ENCODE data around the gene SMG6. TPM values are rescaled to one million over a fixed set of nuclear protein-coding genes. Genes with fewer than 3 reads are reported as not detected.

SMG6 gene
- total RNA-seq, 1 experiment from 2014 or later: 28.6 TPM

DNA sequence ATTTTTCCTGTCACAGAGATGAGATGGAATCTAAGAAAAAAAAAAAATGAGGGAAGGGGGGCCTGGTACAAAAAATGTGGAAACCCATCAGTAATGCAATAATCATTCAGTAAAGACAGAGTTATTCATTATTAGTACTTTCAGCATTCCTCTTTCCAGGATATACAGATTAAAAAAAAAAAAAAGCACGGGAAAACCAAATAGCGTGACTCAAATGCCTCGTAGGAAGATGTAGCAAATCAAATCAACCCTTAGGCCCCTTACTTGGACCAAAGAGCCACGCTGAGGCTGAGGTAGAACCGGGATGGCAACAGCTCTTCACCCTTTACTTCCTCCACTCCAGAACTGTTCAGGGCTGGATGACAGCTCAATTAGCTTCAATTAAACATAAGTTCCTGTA, 52.5 kb downstream of the SMG6 start:
- Histone ChIP-seq H4K5ac (ENCODE audit: insufficient read length, low read depth, low read length) (no peak overlapping the region), H3K9me3 (ENCODE audit: control insufficient read depth, low read depth, low read length) (no peaks in the 10 kb centered on the region), H4K8ac (replicated peaks; ENCODE audit: insufficient read length, low read depth, low read length) (no peak overlapping the region), H2BK120ac (ENCODE audit: low read depth, low read length, poor library complexity, severe bottlenecking) (no peak overlapping the region), H3K18ac (ENCODE audit: insufficient read length, low read depth, low read length) (no peak overlapping the region), H3K14ac (ENCODE audit: insufficient read depth, low read length) (no peak overlapping the region), H2BK20ac (ENCODE audit: low read depth, low read length, poor library complexity, severe bottlenecking) (no peak overlapping the region), H2BK5ac (ENCODE audit: insufficient read length, low read length) (no peak overlapping the region), H4K91ac (ENCODE audit: insufficient read length, low read depth, low read length) (no peak overlapping the region), H3T11ph (ENCODE audit: low read length) (no peak overlapping the region), H3K23me2 (ENCODE audit: insufficient read length, low read depth, low read length, poor library complexity, severe bottlenecking) (no peaks in the 10 kb centered on the region), H2BK15ac (ENCODE audit: low read depth, low read length) (no peak overlapping the region), H3K27me3 (ENCODE audit: insufficient read depth, low read length) (no peaks in the 10 kb centered on the region), H3K4me2 (ENCODE audit: insufficient read depth, insufficient read length, low read length) (no peak overlapping the region), H3K4ac (ENCODE audit: low read depth, low read length) (no peak overlapping the region), H2AFZ (ENCODE audit: low read length) (no peak overlapping the region), H3K9ac (ENCODE audit: extremely low read depth, insufficient read length, low read length) (no peak overlapping the region), H3K56ac (ENCODE audit: insufficient read length, low read depth, low read length) (no peak overlapping the region), H3K23ac (ENCODE audit: insufficient read length, low read depth, low read length) (no peak overlapping the region), H2AK5ac (ENCODE audit: insufficient read length, low read length) (no peak overlapping the region), H3K79me2 (ENCODE audit: insufficient read depth, low read length) (no peaks in the 10 kb centered on the region), H4K20me1 (ENCODE audit: control insufficient read depth, insufficient read depth, insufficient read length) (no peaks in the 10 kb centered on the region), H3K27ac (ENCODE audit: insufficient read length, low read depth, low read length) (no peak overlapping the region), H3K4me1 (ENCODE audit: insufficient read depth, low read length) (no peaks in the 10 kb centered on the region), H3K79me1 (ENCODE audit: insufficient read depth, low read depth, low read length, poor library complexity, severe bottlenecking) (no peaks in the 10 kb centered on the region), H2BK12ac (ENCODE audit: insufficient read length, low read depth, low read length) (no peak overlapping the region)
- TF ChIP-seq, protein P1, sequence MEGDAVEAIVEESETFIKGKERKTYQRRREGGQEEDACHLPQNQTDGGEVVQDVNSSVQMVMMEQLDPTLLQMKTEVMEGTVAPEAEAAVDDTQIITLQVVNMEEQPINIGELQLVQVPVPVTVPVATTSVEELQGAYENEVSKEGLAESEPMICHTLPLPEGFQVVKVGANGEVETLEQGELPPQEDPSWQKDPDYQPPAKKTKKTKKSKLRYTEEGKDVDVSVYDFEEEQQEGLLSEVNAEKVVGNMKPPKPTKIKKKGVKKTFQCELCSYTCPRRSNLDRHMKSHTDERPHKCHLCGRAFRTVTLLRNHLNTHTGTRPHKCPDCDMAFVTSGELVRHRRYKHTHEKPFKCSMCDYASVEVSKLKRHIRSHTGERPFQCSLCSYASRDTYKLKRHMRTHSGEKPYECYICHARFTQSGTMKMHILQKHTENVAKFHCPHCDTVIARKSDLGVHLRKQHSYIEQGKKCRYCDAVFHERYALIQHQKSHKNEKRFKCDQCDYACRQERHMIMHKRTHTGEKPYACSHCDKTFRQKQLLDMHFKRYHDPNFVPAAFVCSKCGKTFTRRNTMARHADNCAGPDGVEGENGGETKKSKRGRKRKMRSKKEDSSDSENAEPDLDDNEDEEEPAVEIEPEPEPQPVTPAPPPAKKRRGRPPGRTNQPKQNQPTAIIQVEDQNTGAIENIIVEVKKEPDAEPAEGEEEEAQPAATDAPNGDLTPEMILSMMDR (conservative IDR thresholded peaks at IDR 0.05): no peak
- peaks cover 7 to 11% of the 10 kb centered on the region in 2 experiments; a peak in 4 of 5 replicates for H3K9me3 Mint-ChIP-seq
- H3K27me3 Mint-ChIP-seq (ENCODE audit: low read depth): no peaks in the 10 kb centered on the region
- H3K4me3 Mint-ChIP-seq: no peak overlapping the region
- no CpG with 5 or more reads among the region's 5 CpGs for WGBS (ENCODE audit: extremely low coverage, insufficient read length, low lambda C conversion rate)
- DNase-seq: no peak
- no peaks in the 10 kb centered on the region for H3K4me1 Mint-ChIP-seq
- peaks cover 18 to 40% (median 34%) of the 10 kb centered on the region in 3 experiments for H3K36me3 Mint-ChIP-seq (ENCODE audit: insufficient read depth in 1 of 3, low read depth in 3 of 3)
- H3K27ac Mint-ChIP-seq: no peak overlapping the region
